ENCODE results near the gene CFAP77.
A peak's percentile ranks its signal among the peaks of the same experiment; 100 is the strongest.
"Not testable (repeated sequence)": the region's sequence is repeated elsewhere in the genome, so short reads cannot be mapped to it uniquely, and the experiment has no call there.

CFAP77 gene

DNA sequence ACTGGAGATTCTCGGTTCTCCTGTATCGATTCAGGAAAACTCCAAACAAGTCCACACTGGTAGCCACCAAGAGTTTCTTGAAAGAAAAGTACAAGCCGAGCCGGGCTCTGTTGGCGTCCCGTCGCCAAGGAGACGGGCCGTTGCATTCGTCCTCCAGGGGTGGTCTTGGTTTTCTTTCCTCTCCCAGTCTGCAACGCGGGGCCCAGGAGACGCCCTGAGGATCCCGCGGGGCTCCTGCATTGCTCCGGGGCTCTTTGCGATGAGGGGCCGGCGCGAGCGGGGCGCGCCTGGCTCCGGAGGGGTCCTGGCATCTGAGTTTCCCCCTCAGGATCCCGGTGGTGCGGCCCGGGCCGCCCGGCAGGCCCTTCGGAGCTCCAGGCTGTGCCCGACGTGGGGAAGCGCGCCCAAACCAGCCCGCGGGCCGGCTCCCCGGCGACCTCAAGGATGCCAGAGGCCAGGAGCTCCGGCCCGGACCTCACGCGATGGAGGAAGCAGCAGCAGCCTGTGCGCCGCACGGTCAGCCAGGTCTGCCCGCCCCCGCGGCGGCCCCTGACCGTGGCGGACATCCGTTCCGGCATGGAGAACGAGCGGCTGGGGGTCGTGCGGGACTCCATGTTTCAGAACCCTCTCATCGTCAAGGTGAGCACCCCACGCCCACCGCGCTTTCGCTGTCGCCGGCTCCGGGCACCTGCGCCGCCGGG lies at the start of gene CFAP77:
TSS of gene CFAP77 (plus strand) at position 384 of the 701 bp plus-strand sequence. CDS start at position 445, 61 bp downstream.
- DNase-seq: peak in 18 of 51 donors; percentile 3 to 42 (median 22)

DNA sequence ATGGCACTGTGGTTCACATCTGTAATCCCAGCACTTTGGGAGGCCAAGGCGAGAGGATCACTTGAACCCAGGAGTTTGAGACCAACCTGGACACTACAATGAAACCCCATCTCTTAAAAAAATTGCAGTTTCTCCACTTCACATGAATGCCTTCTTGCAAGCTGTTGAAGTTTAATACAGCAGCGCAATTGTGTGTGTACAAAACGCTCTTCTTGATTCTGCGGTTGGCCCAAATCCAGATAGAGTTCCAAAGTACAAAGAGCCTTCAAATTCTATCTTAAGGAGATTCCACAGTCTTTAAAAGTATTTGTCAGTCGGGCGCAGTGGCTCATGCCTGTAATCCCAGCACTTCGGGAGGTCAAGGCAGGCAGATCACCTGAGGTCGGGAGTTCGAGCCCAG lies 45.9 kb upstream of the CFAP77 start:
- no peak for DNase-seq

DNA sequence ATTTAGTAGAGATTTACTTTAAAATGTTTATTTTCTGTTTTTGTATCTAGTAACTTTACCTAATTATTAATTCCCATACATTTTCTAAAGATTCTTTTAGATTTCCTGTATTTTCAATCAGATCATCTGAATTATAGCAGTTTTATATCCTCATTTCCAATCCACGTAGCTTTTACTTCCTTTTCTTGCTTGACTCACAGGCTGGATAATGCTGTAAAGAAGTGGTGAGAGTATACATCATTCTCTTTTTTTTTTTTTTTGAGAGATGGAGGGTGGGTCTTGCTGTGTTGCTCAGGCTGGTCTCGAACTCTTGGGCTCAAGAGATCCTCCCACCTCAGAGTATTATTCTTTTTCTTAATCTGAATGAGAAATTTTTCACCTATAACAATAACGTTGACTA lies 44.0 kb upstream of the CFAP77 start:
- no peak for DNase-seq

DNA sequence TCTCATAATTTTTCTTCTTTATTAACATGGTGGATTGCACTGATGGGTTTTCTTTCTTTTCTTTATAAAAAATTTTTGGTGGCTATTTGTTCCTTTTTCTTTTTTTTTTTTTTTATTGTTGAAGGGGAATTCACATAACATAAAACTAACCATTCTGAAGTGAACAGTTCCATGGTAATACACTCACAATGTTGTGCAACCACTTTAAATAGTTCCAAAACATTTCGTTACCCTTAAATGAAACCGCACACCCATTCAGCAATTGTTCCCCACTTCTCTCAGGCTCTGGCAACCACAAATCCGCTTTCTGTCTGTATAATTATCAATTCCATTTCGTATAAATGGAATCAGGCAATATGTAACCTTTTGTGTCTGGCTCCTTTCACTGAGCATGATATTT lies 43.5 kb upstream of the CFAP77 start:
- DNase-seq: no peak

DNA sequence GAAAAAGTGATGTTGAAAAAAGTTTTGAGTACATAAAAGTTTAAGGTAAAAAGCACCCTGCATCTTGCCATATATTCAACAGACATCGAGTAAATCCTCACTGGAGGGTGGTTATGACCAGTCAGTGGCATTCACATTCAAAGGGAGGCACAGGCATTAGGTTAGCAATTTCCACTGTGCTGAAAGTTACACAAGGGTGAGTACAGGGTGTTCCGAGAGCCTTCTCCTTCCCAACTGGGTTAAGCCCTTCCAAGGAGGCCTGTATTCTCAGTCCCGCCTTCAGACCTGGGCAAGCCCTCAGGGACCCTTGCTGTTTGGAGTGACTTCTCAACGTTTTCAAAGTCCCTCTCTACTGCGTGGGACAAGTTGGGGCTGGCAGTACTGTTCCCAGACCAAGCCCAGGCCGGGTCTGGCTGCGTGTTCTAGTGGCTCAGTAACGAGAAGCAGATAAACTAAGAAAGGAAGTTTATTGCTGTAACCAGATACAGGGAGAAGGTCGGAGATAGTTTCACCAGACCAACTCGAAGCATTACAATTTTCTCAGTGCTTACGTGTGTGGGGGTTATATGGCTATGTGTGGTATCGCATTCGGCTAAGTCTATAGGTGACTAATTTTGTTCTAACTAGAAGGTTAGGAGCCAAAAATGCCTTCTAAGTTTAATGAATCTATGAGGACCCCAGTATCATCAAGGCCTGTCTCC lies 42.2 kb upstream of the CFAP77 start:
- no peak for DNase-seq

DNA sequence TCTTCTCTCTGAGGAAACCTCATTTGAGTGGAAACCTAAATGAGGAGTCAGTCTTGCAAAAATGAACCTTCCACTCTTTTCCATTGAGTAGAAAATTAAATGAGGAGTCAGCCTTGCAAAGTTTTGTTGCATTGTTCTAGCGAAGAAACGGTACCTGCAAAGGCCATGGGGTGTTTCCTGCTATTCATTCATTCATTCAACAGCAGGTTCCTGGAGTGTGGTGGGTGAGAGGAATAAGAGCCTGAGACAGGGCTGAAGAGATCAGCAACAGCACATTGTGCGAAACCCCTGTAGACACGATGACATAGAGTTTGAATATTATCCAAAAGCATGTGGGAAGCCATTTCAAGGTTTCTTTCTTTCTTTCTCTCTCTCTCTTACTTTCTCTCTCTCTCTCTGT lies 40.6 kb upstream of the CFAP77 start:
- no peak for DNase-seq

DNA sequence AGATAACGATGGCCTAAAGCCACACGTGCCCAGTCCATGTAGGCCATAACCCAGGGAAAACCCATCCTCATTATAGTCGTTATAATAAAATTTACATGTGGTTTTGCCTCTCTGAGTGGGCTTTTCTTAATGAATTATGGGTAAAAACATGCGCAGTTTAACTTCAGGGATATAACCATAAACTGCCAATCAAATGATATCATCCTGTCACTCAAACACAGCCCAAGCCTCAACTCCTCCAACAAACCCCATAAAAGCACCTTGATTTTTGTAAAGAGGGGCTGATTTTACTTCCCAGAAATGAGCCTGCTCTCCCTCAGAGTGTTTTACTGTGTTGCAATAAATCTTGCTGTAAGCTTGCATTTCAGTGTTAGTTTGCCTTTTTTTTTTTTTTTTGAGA lies 39.4 kb upstream of the CFAP77 start:
- no peak for DNase-seq

DNA sequence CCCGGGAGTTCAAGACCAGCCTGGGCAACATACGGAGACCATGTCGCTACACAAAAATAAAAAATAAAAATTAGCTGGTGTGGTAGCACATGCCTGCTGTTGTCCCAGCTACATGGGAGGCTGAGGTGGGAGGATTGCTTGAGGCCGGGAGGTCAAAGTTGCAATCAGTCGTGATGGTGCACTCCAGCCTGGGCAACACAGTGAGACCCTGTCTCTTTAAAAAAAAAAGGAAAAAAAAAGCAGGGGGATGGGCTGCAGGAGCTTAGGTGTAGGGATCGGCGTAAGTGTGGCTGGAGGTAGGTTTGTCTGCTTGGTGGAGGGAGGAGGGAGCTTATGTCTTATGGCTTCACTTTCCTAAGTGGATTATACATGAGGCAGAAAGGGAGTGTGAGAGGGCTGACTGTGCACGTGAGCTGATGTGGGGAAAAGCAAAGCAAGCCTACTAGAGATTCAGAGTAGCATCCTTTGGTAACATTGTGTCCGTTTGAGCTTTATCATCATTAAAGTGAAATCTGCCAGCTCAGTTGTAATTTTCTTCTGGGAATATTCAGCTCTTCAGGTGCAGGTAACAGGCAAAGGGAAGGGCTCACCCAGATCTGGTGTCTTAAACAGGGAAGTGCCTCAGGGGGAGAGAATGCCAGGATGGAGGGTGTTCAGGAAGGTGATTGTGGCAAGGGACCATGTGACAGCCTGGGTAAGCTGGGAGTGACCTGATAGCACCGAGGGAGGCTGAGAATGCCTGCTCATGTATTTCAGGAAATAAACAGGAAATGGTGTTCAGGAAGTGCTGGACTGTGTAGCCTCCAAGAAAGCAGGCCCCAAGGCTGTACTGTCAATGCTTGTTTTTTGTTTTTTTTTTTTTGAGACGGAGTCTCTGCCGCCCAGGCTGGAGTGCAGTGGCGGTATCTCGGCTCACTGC lies 37.6 kb upstream of the CFAP77 start:
- peak in 31 of 51 donors; percentile 1 to 55 (median 21) for DNase-seq

DNA sequence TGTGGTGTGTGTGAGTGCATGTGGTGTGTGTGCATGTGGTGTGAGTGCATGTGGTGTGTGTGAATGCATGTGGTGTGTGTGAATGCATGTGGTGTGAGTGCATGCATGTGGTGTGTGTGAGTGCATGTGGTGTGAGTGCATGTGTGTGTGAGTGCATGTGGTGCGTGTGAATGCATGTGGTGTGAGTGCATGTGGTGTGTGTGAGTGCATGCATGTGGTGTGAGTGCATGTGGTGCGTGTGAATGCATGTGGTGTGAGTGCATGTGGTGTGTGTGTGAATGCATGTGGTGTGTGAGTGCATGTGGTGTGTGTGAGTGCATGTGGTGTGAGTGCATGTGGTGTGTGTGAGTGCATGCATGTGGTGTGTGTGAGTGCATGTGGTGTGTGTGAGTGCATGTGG lies 32.2 kb upstream of the CFAP77 start:
- not testable (repeated sequence) for DNase-seq

DNA sequence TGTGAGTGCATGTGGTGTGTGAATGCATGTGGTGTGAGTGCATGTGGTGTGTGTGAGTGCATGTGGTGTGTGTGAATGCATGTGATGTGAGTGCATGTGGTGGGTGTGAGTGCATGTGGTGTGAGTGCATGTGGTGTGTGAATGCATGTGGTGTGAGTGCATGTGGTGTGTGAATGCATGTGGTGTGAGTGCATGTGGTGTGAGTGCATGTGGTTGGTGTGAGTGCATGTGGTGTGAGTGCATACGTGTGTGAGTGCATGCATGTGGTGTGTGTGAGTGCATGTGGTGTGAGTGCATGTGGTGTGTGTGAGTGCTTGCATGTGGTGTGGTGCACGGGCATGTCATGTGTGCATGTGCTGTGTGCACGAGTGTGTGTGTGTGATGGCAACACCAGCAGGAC lies 31.6 kb upstream of the CFAP77 start:
- DNase-seq: not testable (repeated sequence)

DNA sequence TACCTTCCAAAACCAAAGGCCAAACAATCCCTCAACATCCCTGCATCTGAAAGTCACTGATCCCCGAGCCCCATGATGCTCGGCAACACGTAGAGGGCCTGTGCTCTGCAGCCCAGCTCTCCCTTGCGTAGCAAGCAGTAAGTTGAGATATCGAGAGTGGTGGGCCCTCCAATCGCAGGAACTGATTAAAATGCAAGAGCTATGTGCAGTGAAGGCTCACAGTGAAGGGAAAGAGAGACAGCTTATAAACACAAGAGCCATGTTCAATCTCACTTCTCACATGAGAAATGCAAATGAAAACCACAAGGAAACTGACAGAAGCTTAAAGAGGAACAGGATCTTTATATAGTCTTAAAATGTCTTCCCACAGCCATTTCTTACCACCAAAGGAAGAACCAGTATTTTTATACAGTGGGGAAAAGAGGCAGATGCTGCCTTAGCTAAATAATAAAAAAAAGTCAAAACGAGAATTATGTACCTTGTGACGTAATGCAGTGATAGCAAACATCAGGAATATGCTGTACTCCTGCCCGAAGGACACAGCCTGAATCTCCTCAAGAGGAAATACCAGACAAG lies 28.0 kb upstream of the CFAP77 start:
- DNase-seq: no peak

DNA sequence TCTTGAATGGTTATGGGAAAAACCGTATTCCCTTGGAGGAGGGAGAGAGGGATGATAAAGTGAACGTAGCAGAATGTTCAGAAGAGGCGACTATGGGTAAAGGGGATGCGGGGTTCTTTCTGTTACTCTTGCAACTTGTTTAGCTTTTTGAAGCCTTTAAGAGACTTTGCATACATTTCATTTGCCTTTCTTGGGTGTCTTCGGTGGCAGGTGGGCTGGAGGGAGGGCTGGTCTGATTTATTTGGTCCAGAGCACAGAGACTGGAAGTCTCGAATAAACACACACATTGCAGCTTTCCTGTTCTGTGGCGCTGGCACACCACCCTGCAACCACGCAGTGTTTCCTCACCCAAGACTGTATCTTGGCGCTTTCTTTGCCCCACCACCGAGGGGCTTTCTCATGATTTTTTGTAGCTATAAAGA lies 26.5 kb upstream of the CFAP77 start:
- no peak for DNase-seq

DNA sequence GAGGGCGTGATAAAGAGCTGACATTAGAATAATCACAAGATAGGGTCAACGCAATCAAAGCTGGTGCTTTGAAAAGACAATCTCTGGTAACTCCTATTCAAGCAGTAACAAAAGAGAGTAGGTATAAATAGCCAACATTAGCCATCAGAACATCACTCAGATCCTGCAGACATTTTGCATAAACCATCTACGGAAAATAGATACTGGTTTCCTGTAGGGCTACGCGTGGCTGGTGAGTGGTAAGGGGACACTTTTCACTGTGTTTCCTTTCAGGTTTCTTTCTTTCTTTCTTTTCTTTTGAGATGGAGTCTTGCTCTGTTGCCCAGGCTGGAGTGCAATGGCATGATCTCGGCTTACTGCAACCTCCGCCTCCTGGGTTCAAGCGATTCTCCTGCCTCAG lies 25.6 kb upstream of the CFAP77 start:
- DNase-seq: no peak

DNA sequence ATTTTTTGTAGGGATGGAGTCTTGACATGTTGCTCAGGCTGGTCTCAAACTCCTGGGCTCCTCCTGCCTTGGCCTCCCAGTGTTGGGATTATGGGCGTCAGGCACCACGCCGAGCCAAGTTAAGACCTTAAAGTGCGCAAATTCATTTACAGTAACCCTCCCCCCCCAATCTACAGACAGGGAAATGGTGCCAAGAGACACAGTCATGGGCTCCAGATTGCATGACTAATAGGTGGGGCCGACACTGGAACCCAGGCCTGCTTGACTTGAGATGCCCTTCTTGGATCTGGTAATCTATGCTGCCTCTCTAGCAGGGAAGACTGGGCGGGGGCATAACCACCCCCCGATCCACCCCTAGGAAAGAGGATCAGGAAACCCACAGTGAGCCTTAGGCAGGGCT lies 22.9 kb upstream of the CFAP77 start:
- no peak for DNase-seq

DNA sequence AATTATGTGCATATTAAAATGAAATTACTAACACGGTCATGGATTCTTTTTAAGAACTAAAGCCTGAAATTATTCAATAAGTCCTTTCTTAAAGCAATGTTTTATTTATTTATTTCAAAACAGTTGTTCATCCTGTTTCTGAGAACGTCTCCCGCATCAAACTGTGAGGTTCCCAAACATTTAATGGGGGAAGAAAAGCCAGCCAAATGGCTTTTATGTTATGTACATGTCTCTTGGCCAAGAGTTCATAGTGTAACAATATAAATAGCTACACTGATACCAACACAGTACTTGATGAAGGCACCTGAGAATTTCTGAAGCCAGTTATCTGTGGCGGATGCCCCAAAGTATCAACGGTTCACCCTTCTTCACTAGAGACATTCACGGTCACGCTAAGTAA lies 19.0 kb upstream of the CFAP77 start:
- no peak for DNase-seq

DNA sequence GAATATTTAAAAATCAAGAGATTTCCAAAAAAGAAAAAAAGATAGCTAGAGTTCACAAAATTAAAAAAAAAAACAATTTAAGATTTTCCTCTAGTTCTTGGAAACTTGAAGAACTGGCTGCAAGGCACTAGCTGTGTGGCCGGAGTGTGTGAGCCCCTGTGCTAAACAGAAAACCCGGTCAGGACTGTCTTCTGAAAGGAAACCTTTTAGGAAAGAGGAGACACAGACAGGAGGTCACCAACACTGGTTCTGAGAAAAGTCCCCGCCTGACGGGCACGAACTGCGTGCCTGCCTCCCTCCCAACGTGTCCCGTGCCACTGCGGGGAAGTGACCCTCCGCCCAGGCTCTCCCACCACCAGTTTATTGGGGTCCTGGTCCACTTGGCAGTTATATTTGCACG lies 18.6 kb upstream of the CFAP77 start:
- no peak for DNase-seq

DNA sequence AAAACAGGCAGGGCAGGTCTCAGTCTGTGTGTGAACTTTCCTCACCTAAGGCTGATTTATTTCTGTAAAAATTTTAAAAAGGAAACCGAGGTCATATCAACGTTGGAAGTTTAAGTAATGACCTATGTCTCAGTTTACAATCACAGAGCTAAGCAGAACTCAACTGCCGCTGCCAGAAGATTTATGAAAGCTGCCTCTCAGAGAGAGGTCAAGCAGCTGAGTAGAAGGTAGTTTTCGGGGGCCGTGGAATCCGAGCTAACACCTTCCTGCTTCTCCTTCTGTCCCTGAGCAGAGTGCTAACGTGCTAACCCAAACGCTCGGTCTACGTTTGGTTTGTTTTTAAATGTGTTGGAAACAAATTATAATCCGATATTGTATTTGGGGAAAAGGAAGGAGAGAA lies 14.5 kb upstream of the CFAP77 start:
- no peak for DNase-seq

DNA sequence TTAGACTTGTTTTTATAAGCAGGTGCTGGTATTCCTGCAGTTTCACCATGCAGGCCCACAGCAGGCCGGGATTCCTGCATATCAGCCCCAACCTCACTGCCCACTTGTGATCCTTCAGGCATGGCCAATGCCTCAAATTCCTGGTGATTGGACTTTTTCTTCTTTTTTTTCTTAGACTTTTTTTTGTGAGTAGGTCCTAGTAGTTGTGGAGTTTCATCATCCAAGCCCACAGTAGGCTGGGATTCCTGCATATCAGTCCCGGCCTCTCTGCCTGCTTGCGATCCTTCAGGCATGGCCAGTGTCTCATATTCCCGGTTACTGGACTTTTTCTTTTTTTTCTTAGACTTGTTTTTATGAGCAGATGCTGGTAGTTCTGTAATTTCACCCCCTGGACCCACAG lies 8.2 kb upstream of the CFAP77 start:
- no peak for DNase-seq

DNA sequence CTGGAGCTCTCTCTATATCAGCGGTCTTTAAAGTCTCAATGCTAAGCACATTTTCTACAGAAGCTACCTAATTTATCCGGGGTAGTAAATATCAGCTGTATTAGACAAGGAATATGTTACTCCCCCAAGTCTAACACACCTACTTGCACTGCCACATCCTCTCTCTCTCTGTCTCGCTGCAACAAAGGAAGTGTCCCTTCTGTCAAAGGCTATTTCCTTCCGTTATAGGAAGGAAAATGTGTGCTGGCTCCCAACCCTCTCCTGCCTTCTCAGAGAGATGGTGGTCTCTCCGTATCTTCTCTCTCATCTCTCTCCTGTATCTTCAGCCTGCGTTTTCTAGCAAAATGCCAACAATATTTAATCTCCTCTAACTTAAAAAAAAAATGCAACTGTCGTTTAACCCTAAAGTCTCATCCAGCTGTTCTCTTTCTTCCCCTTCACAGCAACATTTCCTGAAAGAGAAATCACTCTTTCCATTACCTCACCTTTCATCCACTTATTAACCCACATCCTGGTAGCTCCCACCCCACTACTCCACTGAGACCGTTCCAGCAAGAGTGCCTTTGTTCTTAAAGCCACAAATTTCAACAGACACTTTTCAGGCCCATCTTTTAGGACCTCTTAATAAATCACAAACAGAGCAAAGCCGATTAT lies 5.7 kb upstream of the CFAP77 start:
- DNase-seq: no peak

DNA sequence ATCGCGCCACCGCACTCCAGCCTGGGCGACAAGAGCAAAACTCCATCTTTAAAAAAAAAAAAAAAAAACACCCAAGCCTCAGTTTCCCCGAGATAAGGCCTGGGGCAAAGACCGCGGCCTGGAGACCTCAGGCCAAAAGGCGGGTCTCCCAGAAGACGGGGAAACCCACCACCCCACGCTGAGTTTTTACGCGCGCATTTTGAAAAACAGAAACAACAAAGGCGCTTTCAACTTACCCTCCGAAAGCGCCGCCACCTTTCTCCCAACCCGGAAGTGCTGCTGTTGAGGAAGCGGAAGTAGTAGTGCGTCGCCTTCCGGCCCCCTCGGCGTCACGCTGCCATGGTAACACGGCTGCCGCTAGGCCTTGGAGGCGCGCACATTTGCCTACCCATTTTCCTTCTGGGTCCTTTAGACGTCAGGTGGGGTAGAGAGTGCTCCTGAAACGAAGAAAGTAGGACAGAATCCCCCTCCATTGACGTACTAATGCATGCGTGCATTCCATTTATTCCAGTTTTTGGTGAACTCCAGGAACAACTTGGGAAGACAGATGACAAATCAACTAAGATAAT lies 3.4 kb upstream of the CFAP77 start, which contains the start of gene TTF1:
TSS of gene TTF1 (minus strand) at position 287 of the 569 bp plus-strand sequence. CDS start 4,019 bp downstream, outside the sequence.
- DNase-seq: peak; percentile 7 to 88 (median 72)

DNA sequence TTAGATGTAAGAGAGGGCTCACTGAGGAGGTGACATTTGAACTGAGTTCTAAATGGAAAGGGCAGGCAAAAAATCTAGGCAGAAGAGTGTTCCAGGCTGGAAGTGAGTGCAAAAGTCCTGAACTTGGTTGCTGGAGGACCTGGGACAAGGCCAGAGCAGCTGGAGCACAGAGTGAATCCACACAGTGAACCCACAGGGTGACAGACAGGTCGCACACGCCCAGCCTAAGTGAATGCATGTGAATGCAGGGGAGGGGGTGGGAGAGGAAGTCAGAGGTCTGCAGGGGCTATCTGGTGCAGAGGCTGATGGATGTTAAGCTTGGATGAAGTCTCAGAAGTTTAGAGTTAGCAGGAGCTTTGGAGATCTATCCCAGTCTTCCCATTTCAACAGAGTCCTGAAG lies 2.8 kb upstream of the CFAP77 start:
- no peak for DNase-seq

Data from hypothalamus (tissue), 51 donors.